Hepatocyte (in vitro differentiated cells): ENCODE measurements around the gene VCPKMT. TPM values are rescaled to one million over a fixed set of nuclear protein-coding genes. Genes with fewer than 3 reads are reported as not detected.

Experiments used
- DNase-seq: peaks from one replicate; pipeline ENCODE4 v3.0.0-alpha.2; 2016; ENCODE audit warnings: low spot score
- H2AFZ ChIP-seq: fragments of 200-600 bp; sonication (generic); 2 replicates; pipeline ENCODE4 v1.6.0; 2016; ENCODE audit warnings: antibody characterized with exemption, mild to moderate bottlenecking
- H3K27ac ChIP-seq: fragments of 200-600 bp; sonication (generic); 2 replicates; pipeline ENCODE4 v1.5.1; 2016; ENCODE audit warnings: mild to moderate bottlenecking
- H3K27me3 ChIP-seq: fragments of 200-600 bp; sonication (generic); 2 replicates; pipeline ENCODE4 v1.6.1; 2016
- H3K36me3 ChIP-seq: fragments of 200-600 bp; sonication (generic); replicated peaks from 2 replicates; pipeline ENCODE4 v1.5.1; 2016; ENCODE audit warnings: low read depth; ENCODE audit not compliant: insufficient read depth
- H3K4me1 ChIP-seq: fragments of 200-600 bp; sonication (generic); 2 replicates; pipeline ENCODE4 v1.5.1; 2016; ENCODE audit warnings: mild to moderate bottlenecking, moderate library complexity; ENCODE audit not compliant: insufficient read depth
- H3K4me2 ChIP-seq: fragments of 200-600 bp; sonication (generic); 2 replicates; pipeline ENCODE4 v1.6.0; 2016
- H3K4me3 ChIP-seq: fragments of 200-600 bp; sonication (generic); 2 replicates; pipeline ENCODE4 v1.5.1; 2016; ENCODE audit warnings: mild to moderate bottlenecking
- H3K79me2 ChIP-seq: fragments of 200-600 bp; sonication (generic); 2 replicates; pipeline ENCODE4 v1.6.0; 2017; ENCODE audit warnings: mild to moderate bottlenecking
- H3K9me2 ChIP-seq: fragments of 200-600 bp; sonication (generic); replicated peaks from 2 replicates; pipeline ENCODE4 v1.6.0; 2017; ENCODE audit warnings: mild to moderate bottlenecking; ENCODE audit not compliant: insufficient read depth
- H3K9me3 ChIP-seq: fragments of 200-600 bp; sonication (generic); 2 replicates; pipeline ENCODE4 v1.5.1; 2016; ENCODE audit warnings: low read depth, mild to moderate bottlenecking
- H4K20me1 ChIP-seq: fragments of 200-600 bp; sonication (generic); 2 replicates; pipeline ENCODE4 v1.6.0; 2016; ENCODE audit warnings: mild to moderate bottlenecking; ENCODE audit not compliant: insufficient read depth, poor library complexity, severe bottlenecking
- EZH2 ChIP-seq: fragments of 200-600 bp; sonication (generic); IDR thresholded peaks from 2 replicates; pipeline ENCODE4 v1.6.1; 2016; ENCODE audit warnings: antibody characterized with exemption, mild to moderate bottlenecking, borderline replicate concordance
- EZH2phosphoT487 ChIP-seq: fragments of 200-600 bp; sonication (generic); IDR thresholded peaks from one replicate; pipeline ENCODE4 v1.6.1; 2018; ENCODE audit warnings: antibody characterized with exemption, mild to moderate bottlenecking, low read depth, moderate library complexity; ENCODE audit not compliant: unreplicated experiment, severe bottlenecking
- WGBS: methylation state at CpG from one replicate; pipeline ENCODE4 v1.1.6; 2016; ENCODE audit warnings: low lambda C conversion rate; ENCODE audit errors: missing lambda C conversion rate; 5-methylcytosine and 5-hydroxymethylcytosine counted together
- polyA plus RNA-seq: library from polyadenylated mRNA; unstranded; fragments of >200 nt; fragmentation: Nextera tagmentation; extraction: Ambion mirVana; gene quantifications from 2 replicates; pipeline ENCODE4 v1.2.1, GENCODE V29; 2016
- total RNA-seq: library from RNA; depleted of rRNA; stranded (reverse); fragments of >200 nt; gene quantifications from 2 replicates; pipeline ENCODE4 v1.2.3, GENCODE V29; 2014
- TF ChIP-seq, protein P1 (sequence below): fragments of 200-600 bp; sonication (generic); IDR thresholded peaks from 2 replicates; pipeline ENCODE4 v1.5.1; 2016; ENCODE audit warnings: antibody characterized with exemption, mild to moderate bottlenecking; ENCODE audit not compliant: poor library complexity

Gene VCPKMT
- total and polyA plus RNA-seq, 2 experiments from 2014 or later: 6.1 to 11.5 TPM

DNA sequence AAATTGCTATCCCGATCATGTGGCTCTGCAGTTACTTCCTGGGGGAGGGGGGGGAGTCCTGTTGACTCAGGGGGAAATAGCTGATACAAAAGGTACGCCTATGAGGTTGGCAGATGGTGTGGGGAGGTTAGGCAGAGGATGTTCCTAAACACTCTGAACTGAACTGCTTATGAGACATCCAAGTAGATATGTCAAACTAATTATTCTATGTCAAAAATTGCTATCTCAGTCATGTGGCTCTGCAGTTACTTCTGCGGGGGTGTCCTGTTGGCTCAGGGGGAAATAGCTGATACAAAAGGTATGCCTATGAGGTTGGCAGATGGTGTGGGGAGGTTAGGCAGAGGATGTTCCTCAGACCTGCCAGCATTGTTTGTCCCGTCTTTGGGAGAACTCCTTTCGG is 5.1 kb upstream of the VCPKMT start:
- TF ChIP-seq, protein P1, sequence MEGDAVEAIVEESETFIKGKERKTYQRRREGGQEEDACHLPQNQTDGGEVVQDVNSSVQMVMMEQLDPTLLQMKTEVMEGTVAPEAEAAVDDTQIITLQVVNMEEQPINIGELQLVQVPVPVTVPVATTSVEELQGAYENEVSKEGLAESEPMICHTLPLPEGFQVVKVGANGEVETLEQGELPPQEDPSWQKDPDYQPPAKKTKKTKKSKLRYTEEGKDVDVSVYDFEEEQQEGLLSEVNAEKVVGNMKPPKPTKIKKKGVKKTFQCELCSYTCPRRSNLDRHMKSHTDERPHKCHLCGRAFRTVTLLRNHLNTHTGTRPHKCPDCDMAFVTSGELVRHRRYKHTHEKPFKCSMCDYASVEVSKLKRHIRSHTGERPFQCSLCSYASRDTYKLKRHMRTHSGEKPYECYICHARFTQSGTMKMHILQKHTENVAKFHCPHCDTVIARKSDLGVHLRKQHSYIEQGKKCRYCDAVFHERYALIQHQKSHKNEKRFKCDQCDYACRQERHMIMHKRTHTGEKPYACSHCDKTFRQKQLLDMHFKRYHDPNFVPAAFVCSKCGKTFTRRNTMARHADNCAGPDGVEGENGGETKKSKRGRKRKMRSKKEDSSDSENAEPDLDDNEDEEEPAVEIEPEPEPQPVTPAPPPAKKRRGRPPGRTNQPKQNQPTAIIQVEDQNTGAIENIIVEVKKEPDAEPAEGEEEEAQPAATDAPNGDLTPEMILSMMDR: no peak
- TF ChIP-seq EZH2phosphoT487 (no peak), EZH2 (no peak)
- no peaks in the 10 kb centered on the region for H4K20me1 ChIP-seq
- H3K4me3 ChIP-seq: no peak overlapping the region
- H3K4me1 ChIP-seq: peaks cover 7% of the 10 kb centered on the region
- H3K9me2 ChIP-seq: no peaks in the 10 kb centered on the region
- no peak overlapping the region for H2AFZ ChIP-seq
- no peak for DNase-seq
- H3K9me3 ChIP-seq: no peaks in the 10 kb centered on the region
- H3K27ac ChIP-seq: no peak overlapping the region
- WGBS: 93% methylated on average over 5 of the region's 5 CpGs
- H3K36me3 ChIP-seq: peaks cover 7% of the 10 kb centered on the region
- H3K27me3 ChIP-seq: no peaks in the 10 kb centered on the region
- H3K4me2 ChIP-seq: no peak overlapping the region
- no peaks in the 10 kb centered on the region for H3K79me2 ChIP-seq

DNA sequence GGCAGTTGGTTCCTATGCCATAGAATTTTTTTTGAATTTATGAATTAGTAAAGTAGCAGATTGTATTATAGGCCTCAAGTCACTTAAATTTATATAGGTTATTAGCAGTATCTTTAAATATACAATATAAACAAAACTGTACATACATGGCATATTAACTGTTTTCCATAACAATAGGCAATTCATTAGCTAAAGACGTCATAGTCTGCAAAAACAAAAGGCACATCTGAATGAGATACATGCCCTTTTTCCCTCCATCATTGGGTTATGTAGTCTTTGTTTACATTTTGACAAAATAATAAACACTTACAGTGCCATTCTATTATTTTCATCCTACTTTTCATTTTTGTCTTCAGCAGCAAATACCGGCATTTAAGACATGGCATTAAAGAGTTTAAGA is 1.1 kb upstream of the VCPKMT start:
- WGBS: 94% methylated on average over 2 of the region's 2 CpGs
- Histone ChIP-seq H3K9me2 (no peaks in the 10 kb centered on the region), H3K4me1 (peaks cover 11% of the 10 kb centered on the region), H3K27me3 (no peaks in the 10 kb centered on the region), H3K27ac (peak overlapping the region; percentile 95), H3K36me3 (no peaks in the 10 kb centered on the region), H3K9me3 (no peaks in the 10 kb centered on the region), H2AFZ (no peak overlapping the region), H3K79me2 (peaks cover 26% of the 10 kb centered on the region), H3K4me2 (no peak overlapping the region), H4K20me1 (no peaks in the 10 kb centered on the region), H3K4me3 (no peak overlapping the region)
- TF ChIP-seq EZH2phosphoT487 (no peak), EZH2 (no peak)
- TF ChIP-seq, protein P1: no peak
- no peak for DNase-seq

DNA sequence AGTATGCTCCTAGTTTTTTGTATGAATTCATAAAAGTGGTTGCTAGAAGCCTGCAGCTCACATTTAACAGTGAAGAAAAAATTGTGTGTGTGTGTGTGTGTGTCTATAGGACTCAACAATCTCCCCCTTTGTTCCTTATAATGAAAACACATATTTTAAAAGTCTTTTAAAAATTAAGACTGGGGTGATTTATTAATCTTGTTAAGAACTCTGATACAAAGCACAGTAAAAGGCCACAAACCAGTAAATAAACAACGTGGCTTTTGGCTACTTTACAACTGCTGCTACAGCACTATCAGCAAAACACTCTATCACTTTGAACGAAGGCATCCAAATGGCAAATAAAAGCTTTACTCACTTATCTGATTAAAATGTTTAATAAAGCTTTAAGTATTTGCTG is 594 bp upstream of the VCPKMT start:
- DNase-seq: no peak
- H3K36me3 ChIP-seq: no peaks in the 10 kb centered on the region
- peaks cover 11% of the 10 kb centered on the region for H3K4me1 ChIP-seq
- H3K27me3 ChIP-seq: no peaks in the 10 kb centered on the region
- peak overlapping the region; percentile 2 for H3K4me3 ChIP-seq
- H3K79me2 ChIP-seq: peaks cover 31% of the 10 kb centered on the region
- TF ChIP-seq, protein P1: no peak
- no peak for TF ChIP-seq EZH2phosphoT487
- TF ChIP-seq EZH2: no peak
- 26% methylated on average over 2 of the region's 2 CpGs for WGBS
- H3K9me3 ChIP-seq: no peaks in the 10 kb centered on the region
- H3K9me2 ChIP-seq: no peaks in the 10 kb centered on the region
- no peaks in the 10 kb centered on the region for H4K20me1 ChIP-seq
- peak overlapping the region; percentile 95 for H3K27ac ChIP-seq
- H3K4me2 ChIP-seq: peak overlapping the region; percentile 76
- H2AFZ ChIP-seq: peak overlapping the region; percentile 88
